HG03521 (cell line): ENCODE data around the gene ZBTB45.
"Not testable (repeated sequence)": the region's sequence is repeated elsewhere in the genome, so short reads cannot be mapped to it uniquely, and the experiment has no call there.

Experiments
- ATAC-seq: cut with Tn5 transposase; IDR thresholded peaks from one replicate; pipeline ENCODE4 v1.9.1; 2021; ENCODE audit warnings: mild to moderate bottlenecking, moderate library complexity; ENCODE audit not compliant: unreplicated experiment

ZBTB45 gene

GRCh38 chr19:58477130-58477529, 42.5 kb downstream of the ZBTB45 start:
- ATAC-seq: no peak

- ATAC-seq: peak; percentile 3
Measured at GRCh38 chr19:58476498-58477015, 43.1 kb downstream of the ZBTB45 start.

GRCh38 chr19:58475714-58476497, 43.7 kb downstream of the ZBTB45 start, which contains the start of gene ZNF446:
Gene ZNF446, plus strand, starts transcription at chr19:58476352. Its CDS starts 867 bp downstream, at chr19:58477219.
- ATAC-seq: peak; percentile 76

- ATAC-seq: peak; percentile 2
Measured at GRCh38 chr19:58474997-58475713, 44.5 kb downstream of the ZBTB45 start.

GRCh38 chr19:58474291-58474996, 45.2 kb downstream of the ZBTB45 start:
- ATAC-seq: no peak

- ATAC-seq: no peak
Measured at GRCh38 chr19:58473775-58474174, 45.8 kb downstream of the ZBTB45 start.

GRCh38 chr19:58471736-58472135, 47.9 kb downstream of the ZBTB45 start:
- no peak for ATAC-seq

- not testable (repeated sequence) for ATAC-seq
Measured at GRCh38 chr19:58470837-58471543, 48.6 kb downstream of the ZBTB45 start.

- no peak for ATAC-seq
Measured at GRCh38 chr19:58469241-58470013, 50.2 kb downstream of the ZBTB45 start.

GRCh38 chr19:58468216-58468839, 51.3 kb downstream of the ZBTB45 start:
- ATAC-seq: no peak

GRCh38 chr19:58466760-58467589, 52.6 kb downstream of the ZBTB45 start, which contains the start of gene ZNF324:
Gene ZNF324, plus strand, starts transcription at chr19:58467080. Its CDS starts 2,106 bp downstream, at chr19:58469186.
- peak; percentile 94 for ATAC-seq

- ATAC-seq: peak; percentile 19
Measured at GRCh38 chr19:58466089-58466759, 53.4 kb downstream of the ZBTB45 start.
